Erythroblast (primary cell): ENCODE data around the gene SULF2.

Experiments used
- DNase-seq, 2 experiments: peaks; one replicate each; lab custom pipeline; 2025; lab: John Stamatoyannopoulos, UW
- GATA1 ChIP-seq: IDR thresholded peaks from 2 replicates; pipeline ENCODE4 v1.6.1; 2011; ENCODE audit warnings: low read depth, mild to moderate bottlenecking, control low read depth, low read length, moderate library complexity
- POLR2A ChIP-seq: IDR thresholded peaks from 2 replicates; pipeline ENCODE4 v1.6.1; 2011; ENCODE audit warnings: mild to moderate bottlenecking, low read length

SULF2 gene

DNA sequence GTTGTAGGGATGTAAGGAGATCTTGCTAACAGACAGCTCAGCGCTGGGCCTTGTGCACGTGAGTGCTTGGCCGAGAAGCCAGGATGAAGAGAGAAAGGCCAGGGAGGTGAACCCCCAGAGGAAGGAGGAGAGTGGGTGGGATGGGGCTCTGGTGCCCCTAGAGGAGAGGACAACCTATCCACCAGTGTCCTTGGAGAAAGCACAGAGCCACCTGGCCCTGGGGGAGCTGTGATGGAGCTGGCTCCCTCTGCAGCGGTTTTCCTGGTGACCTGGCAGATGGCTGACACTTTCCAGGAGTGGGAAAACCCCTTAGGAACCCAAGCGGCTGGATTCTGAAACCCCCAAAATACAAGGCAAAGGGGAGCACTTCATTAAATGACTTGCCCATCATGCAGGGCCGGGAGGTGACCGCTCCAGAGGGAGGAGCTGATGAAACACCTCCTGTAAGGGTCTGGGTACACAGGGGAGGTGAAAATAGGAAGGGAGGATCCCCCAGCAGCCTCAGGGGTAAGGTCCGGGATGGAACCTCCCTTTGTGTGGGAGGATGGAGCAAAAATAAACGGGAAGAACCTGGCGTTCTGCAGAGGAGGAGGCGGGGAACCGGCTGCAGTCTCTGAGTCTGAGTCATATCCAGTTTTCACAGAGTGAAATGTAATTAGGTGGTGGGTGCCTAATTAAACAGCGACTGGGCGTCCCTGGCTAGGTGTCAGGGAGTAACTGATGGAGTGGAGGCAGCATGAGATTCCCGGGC, 80.4 kb downstream of the SULF2 start:
- no peak for DNase-seq
- no peak for TF ChIP-seq GATA1
- TF ChIP-seq POLR2A, result no peak

DNA sequence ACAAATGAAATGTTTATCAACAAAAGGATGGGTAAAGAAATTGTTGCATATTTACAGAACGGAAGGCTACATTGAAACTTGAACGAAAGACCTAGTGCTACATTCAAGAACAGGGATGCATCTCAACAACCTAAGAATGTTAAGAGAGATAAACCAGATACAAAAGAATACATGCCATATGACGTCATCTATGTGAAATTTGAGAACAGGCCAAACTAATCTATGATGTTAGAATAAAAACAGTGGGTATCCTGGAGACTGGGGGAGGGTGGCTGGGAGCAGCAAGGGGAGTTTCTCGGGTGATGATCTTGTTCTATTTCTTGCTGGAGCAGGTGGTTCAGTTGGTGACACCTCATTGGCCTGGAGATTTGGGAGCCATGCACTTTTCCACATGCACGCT, 81.5 kb downstream of the SULF2 start:
- no peak for DNase-seq
- TF ChIP-seq POLR2A (no peak), GATA1 (no peak)

DNA sequence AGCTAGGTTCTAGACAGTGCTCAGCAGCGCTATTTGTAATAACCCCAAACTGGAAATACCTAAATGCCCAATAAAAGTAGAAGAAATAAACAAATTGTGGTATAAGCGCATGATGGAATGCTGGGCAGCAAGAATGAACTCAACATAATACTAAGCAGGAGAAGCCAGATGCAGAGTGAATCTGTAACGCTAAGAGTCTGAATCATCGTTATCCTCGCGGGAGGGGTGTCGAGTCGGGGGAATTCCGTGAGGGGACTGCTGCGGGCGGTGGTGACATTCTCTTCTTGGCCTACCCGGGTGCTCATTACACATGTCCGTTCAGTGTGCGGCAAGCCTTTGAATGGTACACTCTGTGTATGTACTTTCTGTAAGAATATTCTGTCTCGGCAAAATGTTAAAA, 83.7 kb downstream of the SULF2 start:
- no peak for DNase-seq
- TF ChIP-seq GATA1 (no peak), POLR2A (no peak)

DNA sequence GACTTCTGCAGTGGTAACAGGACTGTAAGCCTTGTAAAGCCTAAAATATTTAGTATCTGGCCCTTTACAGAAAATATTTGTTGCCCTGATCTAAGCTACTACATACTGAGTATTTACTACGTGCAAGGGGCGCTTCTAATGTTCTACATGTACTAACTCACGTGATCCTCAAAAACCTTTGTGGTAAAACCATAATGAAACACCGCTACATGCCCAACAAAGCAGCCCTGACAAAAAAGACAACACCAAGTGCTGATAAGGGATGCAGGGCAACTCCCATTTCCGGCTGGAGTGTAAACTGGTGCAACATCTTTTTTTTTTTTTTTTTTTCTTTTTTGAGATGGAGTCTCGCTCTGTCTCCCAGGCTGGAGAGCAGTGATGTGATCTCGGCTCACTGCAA, 85.0 kb downstream of the SULF2 start:
- TF ChIP-seq POLR2A (no peak), GATA1 (no peak)
- no peak for DNase-seq

DNA sequence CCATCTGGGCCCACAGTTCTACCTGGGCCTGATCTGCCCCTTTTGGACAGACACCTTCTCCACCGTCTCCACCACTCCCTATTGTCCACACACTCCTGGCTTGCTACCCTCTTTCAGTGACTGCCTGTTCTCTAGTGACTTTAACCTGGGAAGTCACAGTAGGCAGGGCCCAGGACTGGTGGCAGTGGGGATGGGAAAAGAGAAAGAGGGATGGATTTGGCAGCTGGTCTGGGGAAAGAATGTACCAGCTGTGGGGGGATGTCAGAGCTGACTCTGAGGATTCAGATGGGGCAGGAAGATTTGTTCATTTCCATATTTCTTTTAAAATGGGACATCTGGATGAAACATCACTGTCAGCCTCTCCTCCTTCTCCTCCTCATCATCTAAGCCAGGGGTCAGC, 85.5 kb downstream of the SULF2 start:
- TF ChIP-seq GATA1 (no peak), POLR2A (no peak)

DNA sequence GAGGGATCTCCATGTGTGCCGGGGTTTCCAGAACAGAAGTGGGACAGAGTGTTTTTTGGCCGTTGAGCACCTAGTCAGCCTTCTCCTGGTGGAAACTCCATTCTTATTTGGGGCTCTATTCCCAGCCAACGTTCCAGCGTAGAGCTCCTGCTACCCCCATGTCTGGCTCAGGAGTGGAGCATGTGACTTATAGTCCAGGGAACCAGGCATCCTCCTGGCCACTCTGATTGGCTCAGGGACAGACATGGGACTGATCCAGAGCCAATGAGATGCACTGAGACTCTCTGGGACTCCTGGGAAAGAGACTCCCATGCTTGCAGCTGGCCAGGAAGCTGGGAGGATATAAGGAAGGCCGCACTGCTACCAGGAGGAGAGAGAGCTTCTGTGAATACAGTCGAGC, 87.1 kb downstream of the SULF2 start:
- DNase-seq, result no peak
- TF ChIP-seq POLR2A (no peak), GATA1 (no peak)

More for the DNA sequence above, 85.5 kb downstream of the SULF2 start:
- no peak for DNase-seq

GRCh38 chr20:47696856-47697255, 88.4 kb downstream of the SULF2 start:
- no peak for TF ChIP-seq GATA1
- no peak for TF ChIP-seq POLR2A
- no peak for DNase-seq

DNA sequence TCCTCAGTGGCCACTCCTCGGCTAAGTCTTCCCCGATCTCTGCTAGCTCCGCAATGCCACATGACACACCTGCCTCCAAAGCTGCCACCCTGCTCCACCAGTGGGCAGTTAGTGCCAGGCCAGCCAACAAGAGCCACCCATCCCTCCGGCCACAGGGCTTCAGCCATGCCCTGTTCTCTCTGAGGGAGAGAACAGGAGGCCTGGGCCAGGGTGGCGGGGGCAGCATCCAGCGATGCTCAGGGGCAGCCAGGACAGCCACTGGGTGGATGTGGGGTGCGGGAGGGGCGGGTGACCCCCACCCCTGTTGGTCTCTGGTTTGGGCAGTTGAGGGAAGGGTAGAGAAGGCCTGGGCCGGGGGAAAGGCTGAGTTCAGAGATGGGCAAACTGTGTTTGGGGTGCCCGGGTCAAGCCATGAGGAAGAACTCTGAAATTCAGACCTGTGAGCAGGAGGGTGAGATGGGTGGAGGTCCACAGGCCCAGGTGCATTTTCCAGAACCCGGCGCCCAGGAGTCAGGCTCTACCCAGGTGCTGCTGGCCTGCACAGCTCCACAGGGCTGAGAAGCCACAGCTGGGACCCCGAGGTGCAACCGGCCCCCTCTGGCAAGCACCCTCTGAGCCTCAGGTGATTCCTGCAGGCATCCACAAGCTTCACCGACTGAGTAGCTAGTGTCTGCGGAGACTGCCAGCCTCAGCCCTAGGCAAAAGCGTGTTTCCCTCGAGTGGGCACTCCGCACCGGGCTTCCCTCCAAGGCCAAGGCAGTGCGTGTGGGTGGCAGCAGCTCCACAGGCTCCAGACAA, 91.1 kb downstream of the SULF2 start:
- TF ChIP-seq POLR2A, result no peak
- TF ChIP-seq GATA1, result no peak
- DNase-seq, result no peak

DNA sequence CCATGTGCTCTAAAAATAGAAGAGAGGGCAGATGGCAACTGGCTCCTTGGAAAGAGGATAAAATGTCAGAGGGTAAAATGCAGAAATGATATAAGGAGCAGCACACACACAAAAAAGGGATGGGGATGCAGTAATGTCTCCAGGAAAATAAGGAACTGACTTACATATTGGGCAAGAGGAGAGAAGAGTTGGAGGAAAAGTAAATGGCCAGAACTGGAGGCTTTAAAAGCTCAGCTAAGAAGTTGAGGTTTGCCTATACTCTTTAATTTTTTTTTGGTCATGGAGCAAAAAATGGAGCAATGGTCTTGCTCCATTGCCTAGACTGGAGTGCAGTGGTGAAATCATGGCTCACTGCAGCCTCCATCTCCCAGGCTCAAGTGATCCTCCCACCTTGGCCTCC, 93.7 kb downstream of the SULF2 start:
- no peak for TF ChIP-seq POLR2A
- TF ChIP-seq GATA1, result no peak
- no peak for DNase-seq

- no peak for DNase-seq
- TF ChIP-seq GATA1 (no peak), POLR2A (no peak)
These were observed 95.5 kb downstream of the SULF2 start for GRCh38 chr20:47689731-47690130.

DNA sequence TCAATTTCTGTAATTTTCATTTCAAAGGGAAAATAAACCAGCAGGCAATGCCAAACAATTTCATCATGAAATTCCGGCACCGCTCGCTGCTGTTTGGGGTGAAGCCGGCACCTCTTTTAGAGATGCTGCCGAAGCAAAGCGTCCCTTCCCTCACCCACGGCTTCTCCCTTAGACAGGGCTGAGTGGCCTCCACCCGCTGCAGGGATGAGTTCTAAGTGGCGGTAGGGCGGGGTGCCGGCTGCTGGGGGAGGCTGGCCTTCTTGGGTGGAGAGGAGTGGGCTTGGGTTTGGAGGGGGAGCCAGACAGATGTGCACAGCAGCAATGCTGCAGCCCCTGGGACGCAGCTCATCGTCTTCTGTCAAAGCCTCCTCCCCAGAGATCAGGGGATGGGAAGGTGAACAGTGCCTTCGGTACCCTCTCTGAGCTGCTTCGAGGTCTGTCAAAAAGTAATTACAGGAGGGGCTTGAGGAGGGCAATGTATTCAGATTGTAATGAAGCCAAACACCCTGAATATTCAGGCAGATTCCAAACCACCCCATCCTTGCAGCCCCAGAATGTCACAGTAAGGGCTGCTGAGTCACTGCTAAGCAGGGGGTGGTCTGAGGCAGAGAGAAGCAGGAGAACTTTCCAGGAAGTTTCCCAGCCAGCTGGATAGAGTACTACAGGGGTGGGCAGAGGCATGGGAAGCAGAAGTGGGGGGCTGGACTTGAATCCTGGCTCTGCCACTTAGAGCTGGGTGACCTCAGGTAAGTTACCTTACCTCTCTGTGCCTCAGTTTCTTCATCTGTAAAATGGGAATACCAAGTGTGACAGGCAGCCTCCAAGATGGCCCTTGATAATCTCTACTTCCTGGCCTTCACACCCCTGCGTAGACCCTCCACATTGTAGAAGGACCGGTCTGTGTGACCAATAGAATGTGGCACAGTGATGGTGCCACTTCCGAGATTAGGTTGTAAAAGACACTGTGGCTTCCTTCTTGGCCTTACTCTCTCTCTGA, 96.6 kb downstream of the SULF2 start:
- DNase-seq, result no peak
- TF ChIP-seq POLR2A (no peak), GATA1 (no peak)

DNA sequence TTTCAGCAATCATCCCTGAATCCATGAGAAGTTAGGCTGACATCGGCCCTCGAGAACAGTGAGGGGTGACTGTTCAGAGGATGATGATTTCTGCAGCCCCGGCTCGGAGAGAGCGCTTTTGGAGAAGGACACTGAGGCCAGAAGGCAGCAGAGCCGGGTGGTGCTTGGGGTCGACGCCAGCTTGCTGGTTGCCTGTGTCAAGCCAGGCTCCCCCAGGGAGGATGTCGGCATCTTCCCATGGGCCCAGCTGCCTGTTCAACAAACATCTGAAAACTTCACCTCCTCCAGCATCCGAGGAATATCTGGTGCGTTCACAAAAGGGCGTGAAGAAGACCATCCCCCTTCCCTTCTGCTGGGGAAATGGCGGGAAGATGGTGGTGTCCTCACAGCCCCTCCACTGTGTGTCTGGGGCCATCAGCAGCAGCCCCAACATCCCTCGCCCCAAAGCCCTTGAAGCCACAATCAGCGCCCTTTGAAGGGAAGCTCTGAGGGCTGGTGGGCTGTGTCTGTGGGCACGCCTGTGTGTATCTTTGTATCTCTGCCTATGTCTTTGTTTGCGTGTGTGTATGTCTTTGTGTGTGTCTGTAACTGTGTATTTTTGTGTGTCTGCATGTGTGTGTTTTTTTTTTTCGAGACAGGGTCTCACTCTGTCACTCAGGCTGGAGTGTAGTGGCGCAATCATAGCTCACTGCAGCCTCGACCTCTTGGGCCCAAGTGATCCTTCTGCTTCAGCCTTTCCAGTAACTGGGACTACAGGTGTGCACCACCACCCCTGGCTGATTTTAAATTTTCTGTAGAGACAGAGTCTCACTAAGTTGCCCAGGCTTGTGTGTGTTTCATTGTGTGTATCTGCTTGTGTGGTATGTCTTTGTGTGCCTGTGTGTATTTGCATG, 97.9 kb downstream of the SULF2 start:
- DNase-seq, result no peak
- no peak for TF ChIP-seq POLR2A
- TF ChIP-seq GATA1, result no peak

DNA sequence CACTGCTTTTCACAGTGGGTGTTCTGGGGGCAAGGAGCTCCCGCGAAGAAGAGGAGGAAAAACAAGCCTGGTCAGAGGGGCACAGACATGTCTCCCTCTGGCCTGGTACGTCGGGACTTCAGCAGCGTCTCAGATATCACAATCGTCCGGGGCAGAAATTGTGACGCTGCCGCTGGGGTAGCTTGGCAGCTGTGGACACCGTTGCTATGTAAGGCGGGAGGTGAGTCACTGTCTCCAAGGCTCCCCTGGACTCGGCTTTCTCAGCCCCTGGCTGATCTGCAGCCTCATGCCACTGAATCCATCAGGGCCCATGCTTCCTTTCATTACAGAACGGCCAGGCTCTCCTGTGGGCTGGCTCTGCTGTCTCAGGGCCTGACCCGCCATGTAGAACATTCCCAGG, 98.7 kb downstream of the SULF2 start:
- TF ChIP-seq GATA1, result no peak
- TF ChIP-seq POLR2A, result no peak

More for the DNA sequence above, 98.7 kb downstream of the SULF2 start:
- no peak for DNase-seq
